Endodermal cell (in vitro differentiated cells): ENCODE measurements around the gene UGT2B15. TPM values are rescaled to one million over a fixed set of nuclear protein-coding genes. Genes with fewer than 3 reads are reported as not detected.
"Not testable (repeated sequence)": the region's sequence is repeated elsewhere in the genome, so short reads cannot be mapped to it uniquely, and the experiment has no call there.

Source experiments
- DNase-seq: peaks from one replicate; pipeline ENCODE4 v3.0.0-alpha.2; 2017
- H3K27ac ChIP-seq: 2 replicates; pipeline ENCODE4 v1.5.1; 2013; ENCODE audit warnings: mild to moderate bottlenecking, low read depth, low read length, moderate library complexity
- H3K27me3 ChIP-seq: 2 replicates; pipeline ENCODE4 v1.6.1; 2013; ENCODE audit warnings: mild to moderate bottlenecking, low read length, moderate library complexity; ENCODE audit not compliant: insufficient read depth, control insufficient read depth, poor library complexity, severe bottlenecking
- H3K36me3 ChIP-seq: 2 replicates; pipeline ENCODE4 v1.7.0; 2013; ENCODE audit warnings: mild to moderate bottlenecking, low read length, moderate library complexity; ENCODE audit not compliant: control insufficient read depth, insufficient read depth
- H3K4me1 ChIP-seq: one replicate; pipeline ENCODE4 v1.7.0; 2013; ENCODE audit warnings: low read length; ENCODE audit not compliant: control insufficient read depth, insufficient read depth
- H3K4me3 ChIP-seq: 2 replicates; pipeline ENCODE4 v1.5.1; 2013; ENCODE audit warnings: mild to moderate bottlenecking, low read length, moderate library complexity
- H3K9ac ChIP-seq: 2 replicates; pipeline ENCODE4 v1.6.1; 2013; ENCODE audit warnings: mild to moderate bottlenecking, low read length, moderate library complexity; ENCODE audit not compliant: poor library complexity, severe bottlenecking; ENCODE audit errors: extremely low read depth
- H3K9me3 ChIP-seq: 2 replicates; pipeline ENCODE4 v1.6.1; 2013; ENCODE audit warnings: mild to moderate bottlenecking, low read length, moderate library complexity; ENCODE audit not compliant: control insufficient read depth
- H3K27ac Mint-ChIP-seq: 2 replicates; pipeline ENCODE4 v1.8.0; 2020; ENCODE audit warnings: mixed read lengths
- H3K27me3 Mint-ChIP-seq: 2 replicates; pipeline ENCODE4 v1.8.0; 2021; ENCODE audit warnings: mild to moderate bottlenecking, mixed read lengths; ENCODE audit not compliant: insufficient read depth
- H3K36me3 Mint-ChIP-seq: 2 replicates; pipeline ENCODE4 v1.8.0; 2020; ENCODE audit warnings: low read depth, mixed read lengths
- H3K4me1 Mint-ChIP-seq: 2 replicates; pipeline ENCODE4 v1.8.0; 2020; ENCODE audit warnings: mixed read lengths
- H3K4me3 Mint-ChIP-seq: 2 replicates; pipeline ENCODE4 v1.8.0; 2020; ENCODE audit warnings: mild to moderate bottlenecking, moderate library complexity, mixed read lengths
- H3K9me3 Mint-ChIP-seq: 2 replicates; pipeline ENCODE4 v1.8.0; 2020; ENCODE audit warnings: mild to moderate bottlenecking, mixed read lengths
- CTCF ChIP-seq: fragments of 200-600 bp; sonication (generic); conservative IDR thresholded peaks from 2 replicates; pipeline ENCODE4 v1.5.0; 2021; ENCODE audit warnings: antibody characterized with exemption, mild to moderate bottlenecking
- whole genome bisulfite sequencing, 2 experiments: methylation state at CpG; one replicate each; pipeline versions ENCODE4 v1.1.5 to v1.1.7; 2013; ENCODE audit warnings: missing lambda C conversion rate in 2 of 2, mixed read lengths in 1 of 2; ENCODE audit not compliant: insufficient coverage in 1 of 2, insufficient read length in 1 of 2; 5-methylcytosine and 5-hydroxymethylcytosine counted together
- total RNA-seq, 2 donors: library from RNA; stranded (reverse); fragmentation: NEBNext Ultra II Directional in 1 of 2; extraction: Animal tissue kit (Norgen Biotek cat#: 25700) in 1 of 2; gene quantifications; 2 replicates in 1 of 2; 3 replicates in 1 of 2; pipeline ENCODE4 v1.2.1, GENCODE V29; 2021

The UGT2B15 gene
- total RNA-seq, 2 donors from 2014 or later: not detected

- Histone ChIP-seq H3K4me1 (no peaks in the 10 kb centered on the region), H3K4me3 (no peak overlapping the region), H3K36me3 (no peaks in the 10 kb centered on the region), H3K27me3 (no peaks in the 10 kb centered on the region), H3K9ac (no peak overlapping the region), H3K27ac (no peak overlapping the region), H3K9me3 (no peaks in the 10 kb centered on the region)
- Mint-ChIP-seq H3K9me3 (peaks cover 5% of the 10 kb centered on the region), H3K36me3 (no peaks in the 10 kb centered on the region), H3K27me3 (no peaks in the 10 kb centered on the region), H3K4me3 (no peak overlapping the region), H3K4me1 (no peaks in the 10 kb centered on the region), H3K27ac (no peak overlapping the region)
- DNase-seq: no peak
- 89% methylated on average over 3 of the region's 3 CpGs; no CpG with 5 or more reads in 1 of the 2 experiments for WGBS, 2 experiments
- no peak for TF ChIP-seq CTCF
These were observed 40.1 kb downstream of the UGT2B15 start for GRCh38 chr4:68630371-68630770.

GRCh38 chr4:68622731-68623130 lies 47.7 kb downstream of the UGT2B15 start:
- H3K27ac Mint-ChIP-seq, H3K36me3 ChIP-seq, H3K4me1 ChIP-seq, H3K27me3 ChIP-seq, H3K27me3 Mint-ChIP-seq, H3K27ac ChIP-seq, H3K9ac ChIP-seq, H3K9me3 ChIP-seq, DNase-seq, H3K4me3 Mint-ChIP-seq, H3K9me3 Mint-ChIP-seq, H3K4me3 ChIP-seq, H3K36me3 Mint-ChIP-seq: not testable (repeated sequence)
- 93 to 100% methylated on average over 2 of the region's 2 CpGs for WGBS, 2 experiments
- H3K4me1 Mint-ChIP-seq: peaks cover 13% of the 10 kb centered on the region

GRCh38 chr4:68617003-68617698 lies 53.3 kb downstream of the UGT2B15 start:
- Histone ChIP-seq H3K4me1 (no peaks in the 10 kb centered on the region), H3K4me3 (no peak overlapping the region), H3K27ac (peak overlapping the region; percentile 4), H3K36me3 (no peaks in the 10 kb centered on the region), H3K27me3 (no peaks in the 10 kb centered on the region), H3K9ac (no peak overlapping the region), H3K9me3 (no peaks in the 10 kb centered on the region)
- DNase-seq: no peak
- no peak overlapping the region for H3K27ac Mint-ChIP-seq
- peaks cover 13% of the 10 kb centered on the region for H3K4me1 Mint-ChIP-seq
- H3K36me3 Mint-ChIP-seq: no peaks in the 10 kb centered on the region
- no peak overlapping the region for H3K4me3 Mint-ChIP-seq
- no peak for TF ChIP-seq CTCF
- no peaks in the 10 kb centered on the region for H3K27me3 Mint-ChIP-seq
- H3K9me3 Mint-ChIP-seq: no peaks in the 10 kb centered on the region
